Activated CD8-positive, alpha-beta memory T cell treated with anti-CD3 and anti-CD28 coated beads for 48 hours (primary cell): ENCODE measurements around the gene NPM1.

Experiments used
- DNase-seq, 3 experiments: peaks; one replicate each; pipeline ENCODE4 v3.0.0-alpha.2; 2020; ENCODE audit warnings: low read depth in 2 of 3, low spot score in 2 of 3

The NPM1 gene

GRCh38 chr5:171427318-171428167, 39.9 kb downstream of the NPM1 start:
- no peak for DNase-seq

- DNase-seq = no peak
Observed at GRCh38 chr5:171428168-171428696, 40.6 kb downstream of the NPM1 start.

- no peak for DNase-seq
Observed at GRCh38 chr5:171428809-171429542, 41.3 kb downstream of the NPM1 start.

GRCh38 chr5:171429543-171429910, 41.9 kb downstream of the NPM1 start:
- DNase-seq = no peak

GRCh38 chr5:171431251-171431777, 43.7 kb downstream of the NPM1 start:
- DNase-seq = no peak

- DNase-seq = no peak
Observed at GRCh38 chr5:171432076-171432475, 44.4 kb downstream of the NPM1 start.

GRCh38 chr5:171432583-171433351, 45.1 kb downstream of the NPM1 start:
- DNase-seq = no peak

- no peak for DNase-seq
Observed at GRCh38 chr5:171433352-171433698, 45.7 kb downstream of the NPM1 start.

- no peak for DNase-seq
Observed at GRCh38 chr5:171433982-171434676, 46.5 kb downstream of the NPM1 start.

- no peak for DNase-seq
Observed at GRCh38 chr5:171434874-171435273, 47.2 kb downstream of the NPM1 start.

GRCh38 chr5:171435908-171436307, 48.3 kb downstream of the NPM1 start:
- DNase-seq = no peak

GRCh38 chr5:171436804-171437285, 49.2 kb downstream of the NPM1 start:
- no peak for DNase-seq

GRCh38 chr5:171437286-171437821, 49.7 kb downstream of the NPM1 start:
- DNase-seq = no peak

- no peak for DNase-seq
Observed at GRCh38 chr5:171438738-171439137, 51.1 kb downstream of the NPM1 start.

GRCh38 chr5:171441246-171441791, 53.7 kb downstream of the NPM1 start:
- DNase-seq = no peak

GRCh38 chr5:171442287-171443042, 54.8 kb downstream of the NPM1 start:
- DNase-seq = no peak

- no peak for DNase-seq
Observed at GRCh38 chr5:171444582-171444981, 56.9 kb downstream of the NPM1 start.

GRCh38 chr5:171445644-171446516, 58.2 kb downstream of the NPM1 start:
- DNase-seq = no peak
